GM21515 (cell line): ENCODE results near the gene NCBP3.
"Not testable (repeated sequence)": the region's sequence is repeated elsewhere in the genome, so short reads cannot be mapped to it uniquely, and the experiment has no call there.

Source experiments
- ATAC-seq: cut with Tn5 transposase; IDR thresholded peaks from one replicate; pipeline ENCODE4 v1.9.1; 2021; ENCODE audit not compliant: unreplicated experiment

Gene NCBP3

GRCh38 chr17:3847165-3847670 is 1.2 kb upstream of the NCBP3 start:
- ATAC-seq, result no peak

GRCh38 chr17:3846437-3847164 is 555 bp upstream of the NCBP3 start:
- ATAC-seq, result no peak

GRCh38 chr17:3845291-3845620 is 790 bp downstream of the NCBP3 start:
- ATAC-seq, result peak; percentile 33

GRCh38 chr17:3844556-3844955 is 1.5 kb downstream of the NCBP3 start:
- ATAC-seq, result not testable (repeated sequence)

- no peak for ATAC-seq
Measured at GRCh38 chr17:3843935-3844516, 2.0 kb downstream of the NCBP3 start.

- ATAC-seq, result no peak
Measured at GRCh38 chr17:3838206-3838605, 7.8 kb downstream of the NCBP3 start.

GRCh38 chr17:3836551-3836950 is 9.5 kb downstream of the NCBP3 start:
- no peak for ATAC-seq

- no peak for ATAC-seq
Measured at GRCh38 chr17:3835410-3836229, 10.4 kb downstream of the NCBP3 start.

- ATAC-seq, result no peak
Measured at GRCh38 chr17:3834811-3835210, 11.2 kb downstream of the NCBP3 start.

GRCh38 chr17:3828852-3829232 is 17.2 kb downstream of the NCBP3 start:
- ATAC-seq, result no peak

GRCh38 chr17:3828151-3828851 is 17.7 kb downstream of the NCBP3 start:
- no peak for ATAC-seq

- no peak for ATAC-seq
Measured at GRCh38 chr17:3827124-3827773, 18.8 kb downstream of the NCBP3 start.

GRCh38 chr17:3826191-3826590 is 19.9 kb downstream of the NCBP3 start:
- no peak for ATAC-seq

GRCh38 chr17:3821101-3821500 is 24.9 kb downstream of the NCBP3 start:
- no peak for ATAC-seq

- ATAC-seq, result no peak
Measured at GRCh38 chr17:3818786-3819185, 27.3 kb downstream of the NCBP3 start.

GRCh38 chr17:3817851-3818605 is 28.0 kb downstream of the NCBP3 start:
- ATAC-seq, result no peak

GRCh38 chr17:3815925-3816324 is 30.1 kb downstream of the NCBP3 start:
- ATAC-seq, result no peak

- no peak for ATAC-seq
Measured at GRCh38 chr17:3815122-3815521, 30.9 kb downstream of the NCBP3 start.

- ATAC-seq, result no peak
Measured at GRCh38 chr17:3814361-3814760, 31.7 kb downstream of the NCBP3 start.

GRCh38 chr17:3813171-3813570 is 32.9 kb downstream of the NCBP3 start:
- no peak for ATAC-seq
